ENCODE results near the gene ANXA8.

DNA sequence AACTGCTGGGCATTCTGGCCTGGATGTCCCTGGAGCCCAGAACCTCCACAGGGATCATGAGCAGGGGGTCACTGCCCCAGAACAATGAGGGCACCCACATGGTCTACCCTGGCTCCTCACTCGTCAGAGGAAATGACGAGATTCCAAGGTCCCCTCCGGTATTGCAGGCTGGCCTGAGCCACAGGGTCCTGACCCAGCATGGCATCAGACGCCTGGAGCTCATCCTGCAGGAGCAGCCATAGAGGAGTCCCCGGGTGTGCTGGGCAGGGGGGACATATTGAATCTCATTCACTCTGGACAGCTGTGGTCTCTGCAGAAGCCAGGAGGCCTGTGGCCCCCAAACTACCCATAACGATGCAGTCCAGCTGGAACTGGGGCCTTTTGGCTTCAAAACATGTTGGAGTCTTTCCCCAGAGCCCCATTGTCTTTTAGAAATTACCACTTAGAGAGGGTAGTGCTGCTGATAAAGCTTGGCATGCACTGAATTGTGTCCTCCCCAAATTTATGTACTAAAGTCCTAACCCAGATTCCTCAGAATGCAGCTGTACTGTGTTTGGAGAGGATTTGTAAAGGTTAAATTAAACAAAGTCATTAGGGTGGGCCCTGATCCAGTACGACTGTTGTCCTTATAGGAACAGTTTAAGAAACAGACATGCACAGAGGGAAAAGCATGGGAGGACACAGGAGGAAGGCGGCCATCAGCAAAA is 27.7 kb downstream of the ANXA8 start:
- TF ChIP-seq, protein P1, sequence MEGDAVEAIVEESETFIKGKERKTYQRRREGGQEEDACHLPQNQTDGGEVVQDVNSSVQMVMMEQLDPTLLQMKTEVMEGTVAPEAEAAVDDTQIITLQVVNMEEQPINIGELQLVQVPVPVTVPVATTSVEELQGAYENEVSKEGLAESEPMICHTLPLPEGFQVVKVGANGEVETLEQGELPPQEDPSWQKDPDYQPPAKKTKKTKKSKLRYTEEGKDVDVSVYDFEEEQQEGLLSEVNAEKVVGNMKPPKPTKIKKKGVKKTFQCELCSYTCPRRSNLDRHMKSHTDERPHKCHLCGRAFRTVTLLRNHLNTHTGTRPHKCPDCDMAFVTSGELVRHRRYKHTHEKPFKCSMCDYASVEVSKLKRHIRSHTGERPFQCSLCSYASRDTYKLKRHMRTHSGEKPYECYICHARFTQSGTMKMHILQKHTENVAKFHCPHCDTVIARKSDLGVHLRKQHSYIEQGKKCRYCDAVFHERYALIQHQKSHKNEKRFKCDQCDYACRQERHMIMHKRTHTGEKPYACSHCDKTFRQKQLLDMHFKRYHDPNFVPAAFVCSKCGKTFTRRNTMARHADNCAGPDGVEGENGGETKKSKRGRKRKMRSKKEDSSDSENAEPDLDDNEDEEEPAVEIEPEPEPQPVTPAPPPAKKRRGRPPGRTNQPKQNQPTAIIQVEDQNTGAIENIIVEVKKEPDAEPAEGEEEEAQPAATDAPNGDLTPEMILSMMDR (IDR thresholded peaks at IDR 0.05): no peak
- no peak for TF ChIP-seq POLR2A (IDR thresholded peaks at IDR 0.05)
- no peak for TF ChIP-seq EP300 (IDR thresholded peaks at IDR 0.05; ENCODE audit: low read depth)
